ENCODE data around the gene STAM2. TPM values are rescaled to one million over a fixed set of nuclear protein-coding genes. Genes with fewer than 3 reads are reported as not detected.

The STAM2 gene
- total and polyA plus RNA-seq, 3 donors from 2014 or later, result 35.7 to 47.6 (median 37.7) TPM

- intact Hi-C loops (cut with DNase I; ENCODE audit: low total_unique reads), result no loop called here
- WGBS, 2 donors, result 87 to 95% methylated on average over 2 of the region's 2 CpGs
- DNase-seq, result no peak
- no peaks in the 10 kb centered on the region for H3K9me3 ChIP-seq
- no peak overlapping the region for H3K4me3 ChIP-seq
- peaks cover 8% of the 10 kb centered on the region for H3K4me1 ChIP-seq
- no peaks in the 10 kb centered on the region for H3K36me3 ChIP-seq (ENCODE audit: low read depth, missing control alignments)
- TF ChIP-seq CTCF (IDR thresholded peaks at IDR 0.05) (no peak), POLR2A (IDR thresholded peaks at IDR 0.05) (no peak)
- no peak overlapping the region for H3K27ac ChIP-seq
- no peaks in the 10 kb centered on the region for H3K27me3 ChIP-seq
Measured at GRCh38 chr2:152072011-152072410, 103.6 kb downstream of the STAM2 start.

- Histone ChIP-seq H3K4me3 (no peak overlapping the region), H3K36me3 (ENCODE audit: low read depth, missing control alignments) (no peaks in the 10 kb centered on the region), H3K9me3 (no peaks in the 10 kb centered on the region), H3K27me3 (no peaks in the 10 kb centered on the region), H3K4me1 (peaks cover 8% of the 10 kb centered on the region), H3K27ac (no peak overlapping the region)
- 90 to 94% methylated on average over 1 of the region's 1 CpG for WGBS, 2 donors
- DNase-seq, result no peak
- intact Hi-C loops (cut with DNase I; ENCODE audit: low total_unique reads), result no loop called here
- no peak for TF ChIP-seq POLR2A (IDR thresholded peaks at IDR 0.05)
- no peak for TF ChIP-seq CTCF (IDR thresholded peaks at IDR 0.05)
Measured at GRCh38 chr2:152071518-152071917, 104.0 kb downstream of the STAM2 start.

GRCh38 chr2:152071092-152071491, 104.5 kb downstream of the STAM2 start:
- intact Hi-C loops (cut with DNase I; ENCODE audit: low total_unique reads), result no loop called here
- Histone ChIP-seq H3K4me1 (peaks cover 8% of the 10 kb centered on the region), H3K9me3 (no peaks in the 10 kb centered on the region), H3K27me3 (no peaks in the 10 kb centered on the region), H3K36me3 (ENCODE audit: low read depth, missing control alignments) (no peaks in the 10 kb centered on the region), H3K27ac (no peak overlapping the region), H3K4me3 (no peak overlapping the region)
- WGBS, 2 donors, result 58 to 73% methylated on average over 1 of the region's 1 CpG
- no peak for DNase-seq
- TF ChIP-seq CTCF (IDR thresholded peaks at IDR 0.05), result no peak

- 50 to 58% methylated on average over 2 of the region's 2 CpGs for WGBS, 2 donors
- H3K27ac ChIP-seq, result no peak overlapping the region
- H3K27me3 ChIP-seq, result no peaks in the 10 kb centered on the region
- no peaks in the 10 kb centered on the region for H3K9me3 ChIP-seq
- no peak overlapping the region for H3K4me3 ChIP-seq
- intact Hi-C loops (cut with DNase I; ENCODE audit: low total_unique reads), result no loop called here
- no peak for DNase-seq
- TF ChIP-seq CTCF (IDR thresholded peaks at IDR 0.05) (no peak), POLR2A (IDR thresholded peaks at IDR 0.05) (no peak)
- H3K36me3 ChIP-seq (ENCODE audit: low read depth, missing control alignments), result no peaks in the 10 kb centered on the region
- no peaks in the 10 kb centered on the region for H3K4me1 ChIP-seq
Measured at GRCh38 chr2:152068226-152068625, 107.3 kb downstream of the STAM2 start.

GRCh38 chr2:152067823-152068222, 107.7 kb downstream of the STAM2 start:
- WGBS, 2 donors, result 52 to 73% methylated on average over 1 of the region's 1 CpG
- DNase-seq, result no peak
- Histone ChIP-seq H3K27me3 (no peaks in the 10 kb centered on the region), H3K27ac (no peak overlapping the region), H3K4me1 (no peaks in the 10 kb centered on the region), H3K36me3 (ENCODE audit: low read depth, missing control alignments) (no peaks in the 10 kb centered on the region), H3K4me3 (no peak overlapping the region), H3K9me3 (no peaks in the 10 kb centered on the region)
- intact Hi-C loops (cut with DNase I; ENCODE audit: low total_unique reads), result no loop called here
- TF ChIP-seq POLR2A (IDR thresholded peaks at IDR 0.05) (no peak), CTCF (IDR thresholded peaks at IDR 0.05) (no peak)
